ENCODE data around the gene SF3B2.

DNA sequence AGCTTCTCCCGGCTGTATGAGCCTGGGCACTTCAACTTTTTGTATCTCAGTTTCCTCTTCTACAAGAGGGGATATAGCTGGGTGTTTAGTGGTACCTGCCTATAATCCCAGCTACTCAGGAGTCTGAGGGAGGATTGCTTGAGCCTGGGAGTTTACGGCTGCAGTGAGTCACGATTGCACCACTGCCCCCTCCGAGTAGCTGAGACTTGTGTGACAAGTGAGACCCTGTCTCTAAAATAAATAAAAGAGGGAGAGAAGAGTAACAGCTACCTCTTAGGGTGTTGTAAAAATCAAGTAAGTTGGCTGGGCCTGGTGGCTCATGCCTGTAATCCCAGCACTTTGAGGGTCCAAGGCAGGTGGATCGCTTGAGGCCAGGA lies 15.8 kb upstream of the SF3B2 start:
- TF ChIP-seq EZH2 (IDR thresholded peaks at IDR 0.05; ENCODE audit: borderline replicate concordance, low read depth, low read length, severe bottlenecking): no peak
- TF ChIP-seq, protein P1, sequence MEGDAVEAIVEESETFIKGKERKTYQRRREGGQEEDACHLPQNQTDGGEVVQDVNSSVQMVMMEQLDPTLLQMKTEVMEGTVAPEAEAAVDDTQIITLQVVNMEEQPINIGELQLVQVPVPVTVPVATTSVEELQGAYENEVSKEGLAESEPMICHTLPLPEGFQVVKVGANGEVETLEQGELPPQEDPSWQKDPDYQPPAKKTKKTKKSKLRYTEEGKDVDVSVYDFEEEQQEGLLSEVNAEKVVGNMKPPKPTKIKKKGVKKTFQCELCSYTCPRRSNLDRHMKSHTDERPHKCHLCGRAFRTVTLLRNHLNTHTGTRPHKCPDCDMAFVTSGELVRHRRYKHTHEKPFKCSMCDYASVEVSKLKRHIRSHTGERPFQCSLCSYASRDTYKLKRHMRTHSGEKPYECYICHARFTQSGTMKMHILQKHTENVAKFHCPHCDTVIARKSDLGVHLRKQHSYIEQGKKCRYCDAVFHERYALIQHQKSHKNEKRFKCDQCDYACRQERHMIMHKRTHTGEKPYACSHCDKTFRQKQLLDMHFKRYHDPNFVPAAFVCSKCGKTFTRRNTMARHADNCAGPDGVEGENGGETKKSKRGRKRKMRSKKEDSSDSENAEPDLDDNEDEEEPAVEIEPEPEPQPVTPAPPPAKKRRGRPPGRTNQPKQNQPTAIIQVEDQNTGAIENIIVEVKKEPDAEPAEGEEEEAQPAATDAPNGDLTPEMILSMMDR (IDR thresholded peaks at IDR 0.05; ENCODE audit: borderline replicate concordance, extremely low read depth, low read length, poor library complexity, severe bottlenecking): no peak

Data from DND-41 (cell line).